Endometrial microvascular endothelial cells (primary cell): ENCODE data around the gene DNAH12. TPM values are rescaled to one million over a fixed set of nuclear protein-coding genes. Genes with fewer than 3 reads are reported as not detected.
"Not testable (repeated sequence)": the region's sequence is repeated elsewhere in the genome, so short reads cannot be mapped to it uniquely, and the experiment has no call there.

Source experiments
- in situ Hi-C: cut with HindIII; loops from 2 replicates; pipeline ENCODE4 v1.10.0; 2017; ENCODE audit warnings: low sequenced_read_pairs, low pct_unique_long_range_greater_than_20kb; ENCODE audit errors: inconsistent ontology term
- total RNA-seq: library from RNA; depleted of rRNA; stranded (reverse); fragments of >200 nt; gene quantifications from one replicate; pipeline ENCODE4 v1.2.3, GENCODE V29; 2015; ENCODE audit errors: inconsistent ontology term

Gene DNAH12
- total RNA-seq, 1 donor from 2014 or later: 0.19 TPM

DNA sequence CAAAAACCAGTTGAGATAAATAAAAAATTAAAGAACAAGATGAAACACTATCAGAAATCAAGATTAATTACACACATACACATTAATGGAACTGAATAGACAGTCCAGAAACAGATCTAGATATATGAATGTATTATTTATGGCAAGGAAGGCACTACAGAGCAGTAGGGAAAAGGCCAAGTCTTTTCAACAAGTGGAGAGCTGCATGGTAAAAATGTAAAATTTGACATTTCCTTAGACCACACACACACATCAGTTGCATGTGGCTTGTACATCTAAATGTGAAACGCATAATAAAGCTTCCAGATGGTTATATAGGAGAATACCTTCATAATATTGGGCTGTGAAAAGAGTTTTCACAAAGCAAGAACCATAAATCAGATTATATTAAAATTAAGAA, 193.9 kb downstream of the DNAH12 start:
- in situ Hi-C loops: no loop called here

DNA sequence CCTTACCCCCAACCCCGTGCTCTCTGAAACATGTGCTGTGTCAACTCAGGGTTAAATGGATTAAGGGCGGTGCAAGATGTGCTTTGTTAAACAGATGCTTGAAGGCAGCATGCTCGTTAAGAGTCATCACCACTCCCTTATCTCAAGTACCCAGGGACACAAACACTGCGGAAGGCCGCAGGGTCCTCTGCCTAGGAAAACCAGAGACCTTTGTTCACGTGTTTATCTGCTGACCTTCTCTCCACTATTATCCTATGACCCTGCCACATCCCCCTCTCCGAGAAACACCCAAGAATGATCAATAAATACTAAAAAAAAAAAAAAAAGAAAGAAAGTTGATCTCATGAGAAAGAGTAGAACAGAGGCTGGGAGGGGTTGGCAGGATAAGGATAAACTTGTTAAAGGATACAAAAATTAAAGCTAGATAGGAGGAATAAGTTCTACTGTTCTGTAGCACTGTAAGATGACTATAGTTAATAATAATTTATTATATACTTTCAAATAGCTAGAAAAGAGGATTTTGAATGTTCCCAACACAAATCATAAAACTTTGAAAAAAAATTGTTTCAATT, 205.0 kb downstream of the DNAH12 start:
- in situ Hi-C loops: not testable (repeated sequence)

DNA sequence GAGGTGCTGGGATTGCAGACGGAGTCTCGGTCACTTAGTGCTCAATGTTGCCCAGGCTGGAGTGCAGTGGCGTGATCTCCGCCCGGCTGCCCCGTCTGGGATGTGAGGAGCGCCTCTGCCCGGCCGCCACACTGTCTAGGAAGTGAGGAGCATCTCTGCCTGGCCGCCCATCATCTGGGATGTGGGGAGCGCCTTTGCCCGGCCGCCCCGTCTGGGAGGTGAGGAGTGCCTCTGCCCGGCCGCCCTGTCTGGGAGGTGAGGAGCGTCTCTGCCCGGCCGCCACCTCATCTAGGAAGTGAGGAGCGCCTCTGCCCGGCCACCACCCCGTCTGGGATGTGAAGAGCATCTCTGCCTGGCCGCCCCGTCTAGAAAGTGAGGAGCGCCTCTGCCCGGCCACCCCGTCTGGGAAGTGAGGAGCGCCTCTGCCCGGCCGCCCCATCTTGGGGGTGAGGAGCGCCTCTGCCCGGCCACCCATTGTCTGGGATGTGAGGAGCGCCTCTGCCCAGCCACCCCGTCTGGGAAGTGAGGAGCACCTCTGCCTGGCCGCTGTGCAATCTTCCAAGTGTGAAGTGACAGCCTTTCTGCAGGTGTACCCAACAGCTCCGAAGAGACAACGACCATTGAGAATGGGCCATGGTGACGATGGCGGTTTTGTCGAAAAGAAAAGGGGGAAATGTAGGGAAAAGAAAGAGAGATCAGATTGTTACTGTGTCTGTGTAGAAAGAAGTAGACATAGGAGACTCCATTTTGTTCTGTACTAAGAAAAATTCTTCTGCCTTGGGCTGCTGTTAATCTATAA, 205.7 kb downstream of the DNAH12 start:
- in situ Hi-C loops: not testable (repeated sequence)

- in situ Hi-C loops: no loop called here
Measured at GRCh38 chr3:57335283-57335938, 208.7 kb downstream of the DNAH12 start.

DNA sequence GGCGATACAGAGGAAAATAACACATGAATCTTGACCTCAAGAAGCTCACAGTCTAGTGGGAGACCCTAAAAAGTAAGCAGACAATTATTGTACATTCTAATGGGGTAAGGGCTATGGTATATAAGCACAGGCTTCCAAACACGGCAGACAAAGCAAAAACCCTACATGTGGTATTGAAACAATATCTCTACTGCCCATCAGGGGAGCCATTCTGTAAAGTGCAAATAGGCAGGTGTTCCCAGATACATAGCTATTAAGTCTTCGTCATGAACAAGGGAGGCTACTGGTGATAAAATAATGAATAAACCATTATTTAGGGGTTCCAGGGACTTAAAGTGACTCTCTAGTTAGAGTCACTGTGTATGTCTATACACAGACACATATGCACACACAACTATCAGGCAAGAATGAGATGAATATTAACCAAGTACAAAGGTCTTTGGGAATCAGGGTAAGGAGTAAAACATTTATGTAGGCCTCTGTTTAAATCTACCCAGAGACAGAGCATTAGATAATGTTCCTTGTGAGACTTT, 213.0 kb downstream of the DNAH12 start:
- in situ Hi-C loops: no loop called here

GRCh38 chr3:57326498-57326897, 217.6 kb downstream of the DNAH12 start:
- in situ Hi-C loops: not testable (repeated sequence)

GRCh38 chr3:57314204-57314603, 229.9 kb downstream of the DNAH12 start:
- in situ Hi-C loops: no loop called here

- in situ Hi-C loops: no loop called here
Measured at GRCh38 chr3:57309769-57310360, 234.3 kb downstream of the DNAH12 start.

GRCh38 chr3:57303520-57303919, 240.6 kb downstream of the DNAH12 start:
- in situ Hi-C loops: not testable (repeated sequence)

DNA sequence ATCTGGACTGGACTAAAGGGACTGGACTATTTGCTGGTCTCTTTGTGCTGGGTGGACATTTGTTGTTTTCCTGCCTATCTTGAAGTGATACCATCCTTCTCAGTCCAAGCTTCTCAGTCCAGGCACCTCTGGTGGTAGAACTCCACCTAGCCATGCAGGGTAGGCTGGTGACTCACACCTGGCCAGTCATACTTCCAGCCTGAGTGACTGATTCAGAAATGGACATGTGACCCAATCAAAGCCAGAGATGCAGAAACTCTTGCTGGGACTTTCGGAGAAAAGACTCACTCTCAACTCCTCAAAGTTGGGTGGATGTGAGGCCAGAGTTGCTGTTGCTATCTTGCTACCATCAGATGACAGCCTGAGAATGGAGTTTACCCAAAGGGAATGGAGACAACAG, 246.1 kb downstream of the DNAH12 start:
- in situ Hi-C loops: no loop called here

DNA sequence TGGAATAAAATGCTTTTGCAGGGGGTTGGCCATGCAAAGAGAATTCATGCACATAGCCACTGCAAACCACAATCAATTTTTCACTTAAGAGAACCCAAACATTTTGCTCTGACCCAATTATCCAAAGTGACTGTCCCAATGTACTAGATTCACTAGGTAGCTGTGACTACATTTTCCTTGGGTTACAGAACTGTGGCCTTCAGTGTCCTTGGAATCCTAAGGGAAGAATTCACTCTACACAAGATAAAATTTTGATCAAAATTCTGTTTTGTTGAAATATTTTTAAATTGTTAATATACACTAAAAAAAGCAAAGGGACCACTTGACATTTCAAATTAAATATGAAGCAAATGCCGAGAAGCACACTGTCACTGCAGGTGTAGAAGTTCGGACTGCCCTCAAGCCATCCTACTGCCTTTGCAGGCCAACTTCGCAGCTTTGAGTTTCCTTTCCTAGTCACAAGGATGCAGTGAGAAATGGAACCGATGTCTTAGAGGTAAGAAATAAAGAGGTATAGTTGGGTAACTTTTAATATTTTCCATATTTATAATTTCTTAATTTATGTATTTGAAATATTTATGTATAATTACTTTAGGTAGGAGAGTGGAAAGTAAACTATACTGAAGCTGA, 251.1 kb downstream of the DNAH12 start:
- in situ Hi-C loops: no loop called here

DNA sequence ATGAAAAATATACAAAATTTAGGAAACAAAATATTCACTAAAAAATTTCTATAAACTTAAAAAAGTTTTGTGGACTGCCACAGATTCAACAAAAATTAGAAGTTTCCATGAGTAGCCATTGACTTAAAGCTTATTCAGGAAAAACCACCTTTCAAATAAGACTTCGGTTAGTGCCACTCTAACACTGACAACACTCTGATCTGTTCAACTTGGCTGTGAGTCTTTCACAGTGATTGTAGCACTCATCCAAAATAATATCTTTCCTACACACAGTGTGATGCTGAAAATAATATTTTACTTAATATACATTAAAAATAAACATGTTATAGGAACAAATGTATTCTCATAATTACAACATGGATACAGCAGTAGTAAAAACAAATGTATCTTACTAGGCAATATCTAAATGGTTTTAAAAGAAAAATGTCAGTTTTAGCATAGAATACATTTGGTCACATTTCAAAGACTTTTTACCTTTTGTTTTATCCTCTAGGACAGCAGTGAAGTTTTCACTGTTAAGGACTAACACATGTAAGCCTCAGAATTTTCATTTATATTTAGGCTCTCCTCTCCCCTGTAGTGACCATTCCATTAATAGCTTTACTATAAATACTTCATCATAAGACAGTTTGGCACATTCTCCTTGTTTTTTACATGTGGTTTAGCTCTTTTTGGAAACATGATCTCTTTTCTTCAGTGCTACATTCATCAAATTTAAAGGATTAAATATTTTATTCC, 251.8 kb downstream of the DNAH12 start, which contains the start of gene ASB14:
TSS of gene ASB14 (minus strand) at position 527 of the 738 bp plus-strand sequence. CDS start 652 bp downstream, outside the sequence.
- in situ Hi-C loops: no loop called here

GRCh38 chr3:57288403-57288802, 255.7 kb downstream of the DNAH12 start:
- in situ Hi-C loops: no loop called here

- in situ Hi-C loops: no loop called here
Measured at GRCh38 chr3:57287205-57287604, 256.9 kb downstream of the DNAH12 start.

DNA sequence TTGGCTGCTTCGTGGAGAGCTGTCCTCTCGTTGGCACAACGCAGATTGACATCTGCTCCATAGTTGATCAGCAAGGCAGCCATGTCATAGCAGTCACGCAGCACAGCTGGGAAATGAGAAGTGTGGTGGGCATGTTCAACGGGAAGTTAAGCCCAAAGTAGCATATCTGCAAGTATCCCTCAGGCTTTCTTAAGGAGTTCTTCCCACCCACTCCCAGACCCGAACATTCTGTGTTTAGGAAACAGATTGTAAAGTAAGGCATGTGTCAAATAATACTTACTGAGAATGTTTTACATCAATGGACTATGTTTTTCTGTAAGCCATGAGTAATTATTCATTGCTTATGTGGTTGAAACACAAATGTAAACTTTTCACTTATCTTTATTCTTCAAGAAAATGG, 260.8 kb downstream of the DNAH12 start:
- in situ Hi-C loops: no loop called here

GRCh38 chr3:57281715-57282114, 262.4 kb downstream of the DNAH12 start:
- in situ Hi-C loops: no loop called here

- in situ Hi-C loops: no loop called here
Measured at GRCh38 chr3:57279685-57280084, 264.5 kb downstream of the DNAH12 start.

GRCh38 chr3:57278237-57278636, 265.9 kb downstream of the DNAH12 start:
- in situ Hi-C loops: no loop called here
